ENCODE results near the gene CCDC85B. TPM values are rescaled to one million over a fixed set of nuclear protein-coding genes. Genes with fewer than 3 reads are reported as not detected.

Gene CCDC85B
- total RNA-seq, result 10 to 100 TPM in 2 of 6 experiments, 1 to 10 TPM in 4; 4.9 to 19.2 (median 6.6) TPM
- long read RNA-seq, transcript CCDC85B-201 (1 exons, 1,524 nt), result major isoform, 5 of 5 reads
- long read RNA-seq, partial matches to known transcripts, result 0 of 5 reads
- long read RNA-seq, other reads (novel, unspliced or antisense), result 0 of 5 reads

- TF ChIP-seq POLR2A (IDR thresholded peaks at IDR 0.05), result peak; percentile 98
- TF ChIP-seq, protein P1, sequence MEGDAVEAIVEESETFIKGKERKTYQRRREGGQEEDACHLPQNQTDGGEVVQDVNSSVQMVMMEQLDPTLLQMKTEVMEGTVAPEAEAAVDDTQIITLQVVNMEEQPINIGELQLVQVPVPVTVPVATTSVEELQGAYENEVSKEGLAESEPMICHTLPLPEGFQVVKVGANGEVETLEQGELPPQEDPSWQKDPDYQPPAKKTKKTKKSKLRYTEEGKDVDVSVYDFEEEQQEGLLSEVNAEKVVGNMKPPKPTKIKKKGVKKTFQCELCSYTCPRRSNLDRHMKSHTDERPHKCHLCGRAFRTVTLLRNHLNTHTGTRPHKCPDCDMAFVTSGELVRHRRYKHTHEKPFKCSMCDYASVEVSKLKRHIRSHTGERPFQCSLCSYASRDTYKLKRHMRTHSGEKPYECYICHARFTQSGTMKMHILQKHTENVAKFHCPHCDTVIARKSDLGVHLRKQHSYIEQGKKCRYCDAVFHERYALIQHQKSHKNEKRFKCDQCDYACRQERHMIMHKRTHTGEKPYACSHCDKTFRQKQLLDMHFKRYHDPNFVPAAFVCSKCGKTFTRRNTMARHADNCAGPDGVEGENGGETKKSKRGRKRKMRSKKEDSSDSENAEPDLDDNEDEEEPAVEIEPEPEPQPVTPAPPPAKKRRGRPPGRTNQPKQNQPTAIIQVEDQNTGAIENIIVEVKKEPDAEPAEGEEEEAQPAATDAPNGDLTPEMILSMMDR (IDR thresholded peaks at IDR 0.05), result peak in 2 of 4 donors; percentile 10 to 22
- peak; percentile 98 to 99 (median 98) for DNase-seq
Measured at GRCh38 chr11:65890324-65891218, at the start of gene CCDC85B. CCDC85B (plus strand) TSS chr11:65890673; CDS start chr11:65890784, 111 bp downstream.

GRCh38 chr11:65842144-65842543 is 48.3 kb upstream of the CCDC85B start:
- H3K27ac ChIP-seq, result no peak overlapping the region

More at GRCh38 chr11:65890324-65891218, at the start of gene CCDC85B:
- WGBS (ENCODE audit: insufficient coverage, low coverage, low lambda C conversion rate, missing lambda C conversion rate), result no CpG with 5 or more reads among the region's 94 CpGs
- no peaks in the 10 kb centered on the region for H3K9me3 ChIP-seq
- peak; percentile 75 to 84 (median 82) for ATAC-seq
- H3K27me3 ChIP-seq, result no peaks in the 10 kb centered on the region
- peaks cover 0 to 32% (median 8%) of the 10 kb centered on the region in 4 donors for H3K4me1 ChIP-seq
- H3K27ac ChIP-seq, result peak within 1 kb of the TSS; percentile 85 to 89 (median 88)
- no peaks in the 10 kb centered on the region for H3K36me3 ChIP-seq
- intact Hi-C loops (cut with DNase I), result no loop called here
- peak within 1 kb of the TSS; percentile 58 to 73 (median 66) for H3K4me3 ChIP-seq

DNA sequence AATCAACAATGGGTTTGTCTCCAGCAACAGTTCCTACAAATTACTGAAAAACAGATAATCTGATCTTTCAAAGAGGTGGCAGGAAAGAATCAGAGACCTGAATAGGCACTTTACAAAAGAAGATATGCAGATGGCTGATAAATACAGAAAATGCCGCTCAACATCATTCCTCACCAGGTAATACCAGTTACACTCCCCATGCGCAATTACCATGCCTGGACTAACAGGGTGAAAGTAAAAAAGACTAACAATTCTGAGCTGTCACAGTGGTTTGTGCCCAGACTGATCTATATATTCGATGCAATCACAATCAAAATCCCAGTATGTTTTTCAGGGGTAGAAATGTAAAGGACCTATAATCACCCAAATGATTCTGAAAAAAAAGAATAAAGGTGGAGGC is 46.7 kb upstream of the CCDC85B start:
- no peaks in the 10 kb centered on the region for H3K9me3 ChIP-seq
- 92% methylated on average over 3 of the region's 3 CpGs for WGBS (ENCODE audit: insufficient coverage, low coverage, low lambda C conversion rate, missing lambda C conversion rate)
- DNase-seq (no peak), ATAC-seq (no peak)
- H3K27ac ChIP-seq, result no peak overlapping the region
- H3K4me1 ChIP-seq, result no peaks in the 10 kb centered on the region
- H3K27me3 ChIP-seq, result no peaks in the 10 kb centered on the region
- intact Hi-C loops (cut with DNase I), result no loop called here
- H3K36me3 ChIP-seq, result no peaks in the 10 kb centered on the region
- no peak overlapping the region for H3K4me3 ChIP-seq
- TF ChIP-seq, protein P1 (IDR thresholded peaks at IDR 0.05), result no peak
- TF ChIP-seq POLR2A (IDR thresholded peaks at IDR 0.05), result no peak

More at GRCh38 chr11:65842144-65842543, 48.3 kb upstream of the CCDC85B start:
- 70% methylated on average over 2 of the region's 4 CpGs for WGBS (ENCODE audit: insufficient coverage, low coverage, low lambda C conversion rate, missing lambda C conversion rate)
- Histone ChIP-seq H3K4me3 (no peak overlapping the region), H3K4me1 (no peaks in the 10 kb centered on the region), H3K27me3 (no peaks in the 10 kb centered on the region), H3K9me3 (no peaks in the 10 kb centered on the region), H3K36me3 (no peaks in the 10 kb centered on the region)
- ATAC-seq, result no peak
- TF ChIP-seq POLR2A (IDR thresholded peaks at IDR 0.05), result no peak
- TF ChIP-seq, protein P1 (IDR thresholded peaks at IDR 0.05), result no peak
- intact Hi-C loops (cut with DNase I), result no loop called here
- no peak for DNase-seq

DNA sequence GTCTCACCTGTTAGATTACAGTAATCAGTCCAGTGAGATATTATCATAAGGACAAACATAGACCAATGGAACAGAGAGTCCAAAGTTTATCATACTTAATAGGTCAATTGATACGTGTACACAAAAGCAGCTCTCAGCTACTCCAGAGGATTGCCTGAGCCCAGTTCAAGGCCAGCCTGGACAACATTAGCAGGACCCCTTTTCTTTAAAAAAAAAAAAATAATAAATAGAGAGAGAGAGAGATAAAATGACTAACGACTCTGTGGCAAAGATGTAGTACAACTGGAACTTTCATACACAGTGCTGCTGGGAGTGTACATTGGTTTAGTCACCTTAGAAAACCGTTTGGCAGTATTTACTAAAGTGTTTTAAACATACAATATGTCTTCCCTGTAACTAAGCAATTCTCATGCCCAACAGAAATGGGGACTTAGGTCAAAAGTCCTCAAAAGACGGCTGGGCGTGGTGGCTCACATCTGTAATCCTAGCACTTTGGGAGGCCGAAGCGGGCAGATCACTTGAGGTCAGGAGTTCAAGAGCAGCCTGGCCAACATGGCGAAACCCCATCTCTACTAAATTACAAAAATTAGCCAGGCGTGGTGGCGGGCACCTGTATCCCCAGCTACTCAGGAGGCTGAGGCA is 46.1 kb upstream of the CCDC85B start:
- no peak for DNase-seq
- no peaks in the 10 kb centered on the region for H3K36me3 ChIP-seq
- ATAC-seq, result no peak
- WGBS (ENCODE audit: insufficient coverage, low coverage, low lambda C conversion rate, missing lambda C conversion rate), result 74% methylated on average over 8 of the region's 10 CpGs
- intact Hi-C loops (cut with DNase I), result no loop called here
- H3K9me3 ChIP-seq, result no peaks in the 10 kb centered on the region
- H3K27me3 ChIP-seq, result no peaks in the 10 kb centered on the region
- no peak overlapping the region for H3K27ac ChIP-seq
- H3K4me1 ChIP-seq, result no peaks in the 10 kb centered on the region
- TF ChIP-seq, protein P1 (IDR thresholded peaks at IDR 0.05), result no peak
- no peak for TF ChIP-seq POLR2A (IDR thresholded peaks at IDR 0.05)
- H3K4me3 ChIP-seq, result no peak overlapping the region

All from right lobe of liver (tissue), 6 donors.